Glutamatergic neuron (in vitro differentiated cells): ENCODE data around the gene APOBEC3C. TPM values are rescaled to one million over a fixed set of nuclear protein-coding genes. Genes with fewer than 3 reads are reported as not detected.
"Not testable (repeated sequence)": the region's sequence is repeated elsewhere in the genome, so short reads cannot be mapped to it uniquely, and the experiment has no call there.

Experiments
- DNase-seq: peaks from one replicate; pipeline ENCODE4 v3.0.0; 2022
- H3K27ac Mint-ChIP-seq: one replicate; pipeline ENCODE4 v1.8.0; 2020; ENCODE audit warnings: mild to moderate bottlenecking, mixed read lengths, inconsistent platforms; ENCODE audit not compliant: unreplicated experiment
- H3K27me3 Mint-ChIP-seq: one replicate; pipeline ENCODE4 v1.8.0; 2020; ENCODE audit warnings: mild to moderate bottlenecking, moderate library complexity, mixed read lengths, inconsistent platforms; ENCODE audit not compliant: unreplicated experiment
- H3K36me3 Mint-ChIP-seq: one replicate; pipeline ENCODE4 v1.8.0; 2020; ENCODE audit warnings: mild to moderate bottlenecking, mixed read lengths, inconsistent platforms; ENCODE audit not compliant: unreplicated experiment
- H3K4me1 Mint-ChIP-seq: one replicate; pipeline ENCODE4 v1.8.0; 2020; ENCODE audit warnings: mild to moderate bottlenecking, low read depth, mixed read lengths, inconsistent platforms; ENCODE audit not compliant: unreplicated experiment
- H3K4me3 Mint-ChIP-seq: one replicate; pipeline ENCODE4 v1.8.0; 2020; ENCODE audit warnings: mild to moderate bottlenecking, mixed read lengths, inconsistent platforms; ENCODE audit not compliant: unreplicated experiment
- H3K9me3 Mint-ChIP-seq: one replicate; pipeline ENCODE4 v1.8.0; 2020; ENCODE audit warnings: mild to moderate bottlenecking, moderate library complexity, mixed read lengths, inconsistent platforms; ENCODE audit not compliant: unreplicated experiment
- total RNA-seq: library from RNA; stranded (reverse); fragmentation: NEBNext Ultra II Directional; extraction: Animal tissue kit (Norgen Biotek cat#: 25700); gene quantifications from one replicate; pipeline ENCODE4 v1.2.1, GENCODE V29; 2021; ENCODE audit not compliant: unreplicated experiment
- TF ChIP-seq, protein P1 (sequence below): fragments of 200-600 bp; sonication (generic); IDR thresholded peaks from one replicate; pipeline ENCODE4 v1.5.0; 2021; ENCODE audit not compliant: partially characterized antibody, unreplicated experiment

APOBEC3C gene
- total RNA-seq, 1 donor from 2014 or later = 0.71 TPM

DNA sequence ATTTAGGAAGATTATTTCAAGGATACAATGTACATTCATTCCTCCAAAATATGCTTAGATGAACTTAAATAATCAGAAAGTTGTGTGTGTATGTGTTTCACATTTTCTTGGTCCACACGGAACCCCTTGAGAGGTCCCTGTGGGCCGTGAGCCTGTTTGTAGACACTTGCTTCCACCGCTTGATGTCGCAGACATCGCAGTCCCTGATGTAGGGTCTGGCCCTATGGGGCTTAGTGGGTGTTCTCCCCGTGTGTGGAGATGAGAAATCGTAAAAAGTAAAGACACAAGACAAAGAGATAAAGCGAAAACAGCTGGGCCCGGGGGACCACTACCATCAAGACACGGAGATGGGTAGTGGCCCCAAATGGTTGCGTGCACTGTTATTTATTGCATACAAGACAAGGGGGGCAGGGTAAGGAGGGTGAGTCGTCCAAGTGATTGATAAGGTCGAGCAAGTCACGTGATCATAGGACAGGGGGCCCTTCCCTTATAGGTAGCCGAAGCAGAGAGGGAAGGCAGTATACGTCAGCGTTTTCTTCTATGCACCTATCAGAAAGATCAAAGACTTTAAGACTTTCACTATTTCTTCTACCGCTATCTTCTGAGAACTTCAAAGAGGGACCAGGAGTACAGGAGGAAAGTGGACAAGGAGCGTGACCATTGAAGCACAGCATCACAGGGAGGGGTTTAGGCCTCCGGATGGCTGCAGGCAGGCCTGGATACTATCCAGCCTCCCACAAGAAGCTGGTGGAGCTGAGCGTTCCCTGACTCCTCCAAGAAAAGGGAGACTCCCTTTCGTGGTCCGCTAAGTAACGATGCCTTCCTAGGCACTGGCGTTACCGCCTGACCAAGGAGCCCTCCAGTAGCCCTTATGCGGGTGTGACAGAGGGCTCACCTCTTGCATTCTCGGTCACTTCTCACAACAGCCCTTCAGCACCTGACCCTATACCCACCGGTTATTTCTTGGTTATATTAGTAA, 1.2 kb upstream of the APOBEC3C start:
- Mint-ChIP-seq H3K9me3 (peaks cover 1% of the 10 kb centered on the region), H3K27ac (no peak overlapping the region), H3K4me3 (no peak overlapping the region), H3K4me1 (peaks cover 4% of the 10 kb centered on the region), H3K36me3 (no peaks in the 10 kb centered on the region), H3K27me3 (peaks cover 1% of the 10 kb centered on the region)
- TF ChIP-seq, protein P1, sequence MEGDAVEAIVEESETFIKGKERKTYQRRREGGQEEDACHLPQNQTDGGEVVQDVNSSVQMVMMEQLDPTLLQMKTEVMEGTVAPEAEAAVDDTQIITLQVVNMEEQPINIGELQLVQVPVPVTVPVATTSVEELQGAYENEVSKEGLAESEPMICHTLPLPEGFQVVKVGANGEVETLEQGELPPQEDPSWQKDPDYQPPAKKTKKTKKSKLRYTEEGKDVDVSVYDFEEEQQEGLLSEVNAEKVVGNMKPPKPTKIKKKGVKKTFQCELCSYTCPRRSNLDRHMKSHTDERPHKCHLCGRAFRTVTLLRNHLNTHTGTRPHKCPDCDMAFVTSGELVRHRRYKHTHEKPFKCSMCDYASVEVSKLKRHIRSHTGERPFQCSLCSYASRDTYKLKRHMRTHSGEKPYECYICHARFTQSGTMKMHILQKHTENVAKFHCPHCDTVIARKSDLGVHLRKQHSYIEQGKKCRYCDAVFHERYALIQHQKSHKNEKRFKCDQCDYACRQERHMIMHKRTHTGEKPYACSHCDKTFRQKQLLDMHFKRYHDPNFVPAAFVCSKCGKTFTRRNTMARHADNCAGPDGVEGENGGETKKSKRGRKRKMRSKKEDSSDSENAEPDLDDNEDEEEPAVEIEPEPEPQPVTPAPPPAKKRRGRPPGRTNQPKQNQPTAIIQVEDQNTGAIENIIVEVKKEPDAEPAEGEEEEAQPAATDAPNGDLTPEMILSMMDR = no peak
- no peak for DNase-seq

DNA sequence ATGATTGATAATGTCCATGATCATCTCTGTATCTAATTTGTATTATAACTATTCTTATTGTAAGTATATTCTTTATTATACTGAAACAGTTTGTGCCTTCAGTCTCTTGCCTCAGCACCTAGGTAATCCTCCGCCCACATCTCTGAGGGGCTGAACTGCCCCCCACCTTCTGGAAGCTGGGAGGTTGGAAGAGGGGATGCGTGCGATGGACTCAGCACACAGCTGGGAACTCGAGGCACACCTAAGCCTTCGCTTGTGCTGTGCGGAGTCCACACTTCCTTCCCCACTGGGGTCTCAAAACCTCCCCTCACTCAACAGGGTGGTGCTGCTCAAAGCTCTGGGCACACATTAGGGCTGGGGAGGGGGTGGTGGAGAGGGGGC, 506 bp upstream of the APOBEC3C start:
- H3K27ac Mint-ChIP-seq, H3K9me3 Mint-ChIP-seq, H3K27me3 Mint-ChIP-seq, H3K4me3 Mint-ChIP-seq, DNase-seq, H3K4me1 Mint-ChIP-seq, H3K36me3 Mint-ChIP-seq: not testable (repeated sequence)

DNA sequence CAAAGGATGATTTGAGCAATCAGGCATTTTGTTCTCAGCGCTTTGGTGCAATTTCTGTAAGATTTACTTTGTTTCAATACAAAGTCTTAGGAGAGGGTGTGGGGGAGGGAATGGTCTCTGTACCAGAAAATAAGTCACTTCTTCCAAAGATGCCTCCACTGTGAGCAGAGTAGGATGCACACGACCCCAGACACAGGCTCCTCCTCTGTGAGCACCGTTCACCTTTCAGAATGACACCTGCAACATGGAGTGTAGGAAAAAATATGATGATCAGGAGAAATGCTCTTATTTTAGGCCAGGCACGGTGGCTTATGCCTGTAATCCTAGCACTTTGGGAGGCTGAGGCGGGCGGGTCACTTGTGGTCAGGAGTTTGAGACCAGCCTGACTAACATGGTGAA, 665 bp downstream of the APOBEC3C start:
- H3K4me1 Mint-ChIP-seq, DNase-seq, H3K9me3 Mint-ChIP-seq, H3K36me3 Mint-ChIP-seq, H3K27me3 Mint-ChIP-seq, H3K27ac Mint-ChIP-seq, H3K4me3 Mint-ChIP-seq: not testable (repeated sequence)

DNA sequence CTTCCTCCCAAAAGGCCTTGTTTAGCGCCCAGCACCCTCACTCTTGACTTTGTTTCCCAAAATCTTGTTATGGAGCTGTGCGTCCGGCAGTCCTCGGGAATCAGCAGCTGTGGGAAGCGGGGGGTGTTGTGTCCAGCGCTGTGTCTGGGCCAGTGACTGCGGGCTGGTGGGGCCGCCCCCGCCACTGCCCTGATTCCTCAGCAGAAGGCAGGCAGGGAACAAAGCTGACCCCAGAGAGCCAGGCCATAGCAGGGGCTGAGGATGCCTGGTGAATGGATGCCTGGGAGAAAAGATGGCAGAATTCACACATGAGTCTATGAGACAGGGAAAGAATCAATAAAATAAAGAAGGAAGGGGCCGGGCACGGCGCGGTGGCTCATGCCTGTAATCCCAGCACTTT, 2.5 kb downstream of the APOBEC3C start:
- Mint-ChIP-seq H3K9me3 (peaks cover 1% of the 10 kb centered on the region), H3K4me1 (peaks cover 7% of the 10 kb centered on the region), H3K27ac (no peak overlapping the region), H3K4me3 (no peak overlapping the region), H3K27me3 (peaks cover 7% of the 10 kb centered on the region), H3K36me3 (no peaks in the 10 kb centered on the region)
- DNase-seq = no peak
- TF ChIP-seq, protein P1 = no peak

DNA sequence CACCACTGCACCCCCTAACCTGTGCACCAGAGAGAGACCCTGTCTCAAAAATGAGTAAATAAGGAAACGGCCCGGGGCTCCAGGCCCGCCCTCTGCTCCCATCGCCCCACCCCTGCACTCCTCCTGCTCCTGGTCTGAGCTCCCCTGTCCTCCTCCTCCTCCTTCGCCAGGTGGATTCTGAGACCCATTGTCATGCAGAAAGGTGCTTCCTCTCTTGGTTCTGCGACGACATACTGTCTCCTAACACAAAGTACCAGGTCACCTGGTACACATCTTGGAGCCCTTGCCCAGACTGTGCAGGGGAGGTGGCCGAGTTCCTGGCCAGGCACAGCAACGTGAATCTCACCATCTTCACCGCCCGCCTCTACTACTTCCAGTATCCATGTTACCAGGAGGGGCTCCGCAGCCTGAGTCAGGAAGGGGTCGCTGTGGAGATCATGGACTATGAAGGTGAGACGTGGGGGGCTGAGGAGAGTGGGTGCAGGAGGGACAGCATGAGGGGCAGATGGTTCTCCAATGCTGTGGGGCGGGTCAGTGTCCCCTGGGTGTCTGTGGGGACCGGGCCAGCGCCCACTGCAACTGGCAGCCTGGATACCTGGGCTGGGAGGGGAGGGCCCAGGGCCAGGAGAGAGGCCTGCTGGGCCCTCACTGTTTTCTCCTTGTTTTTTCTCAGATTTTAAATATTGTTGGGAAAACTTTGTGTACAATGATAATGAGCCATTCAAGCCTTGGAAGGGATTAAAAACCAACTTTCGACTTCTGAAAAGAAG, 3.7 kb downstream of the APOBEC3C start:
- Mint-ChIP-seq H3K36me3 (no peaks in the 10 kb centered on the region), H3K27me3 (peaks cover 8% of the 10 kb centered on the region), H3K27ac (no peak overlapping the region), H3K4me3 (no peak overlapping the region), H3K4me1 (peaks cover 7% of the 10 kb centered on the region), H3K9me3 (peaks cover 1% of the 10 kb centered on the region)
- TF ChIP-seq, protein P1 = no peak
- no peak for DNase-seq

DNA sequence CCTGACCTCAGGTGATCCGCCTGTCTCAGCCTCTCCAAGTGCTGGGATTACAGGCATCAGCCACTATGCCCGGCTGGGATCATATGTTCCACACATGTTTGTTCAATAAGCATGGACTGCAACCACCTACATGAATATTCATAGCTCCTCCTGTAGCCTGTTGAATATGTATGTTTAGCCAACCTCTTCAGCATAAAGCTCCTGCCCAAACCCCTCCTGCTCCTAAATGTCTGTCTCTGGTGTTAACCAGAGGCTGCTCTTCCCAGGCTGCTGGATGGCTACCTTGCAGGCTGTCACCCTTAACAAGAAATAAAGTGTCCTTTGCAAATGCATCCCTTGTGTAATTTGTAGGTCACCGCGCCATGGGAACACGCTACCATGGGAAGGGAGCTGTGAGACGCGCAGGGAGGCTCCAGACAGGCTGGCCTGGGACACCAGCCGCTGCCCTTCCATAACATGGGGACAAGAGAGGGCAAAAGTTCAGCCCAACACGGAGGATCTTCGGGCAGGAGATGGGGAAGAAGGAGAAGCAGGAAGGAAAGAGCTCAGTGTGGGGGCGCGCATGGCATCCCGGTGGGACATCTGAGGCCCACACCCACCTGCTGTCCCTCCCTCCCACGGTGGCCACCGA, 6.1 kb downstream of the APOBEC3C start:
- H3K4me3 Mint-ChIP-seq = peak overlapping the region; percentile 80
- peak overlapping the region; percentile 71 for H3K27ac Mint-ChIP-seq
- not testable (repeated sequence) for H3K27me3 Mint-ChIP-seq, H3K36me3 Mint-ChIP-seq, H3K4me1 Mint-ChIP-seq, DNase-seq, H3K9me3 Mint-ChIP-seq
